HL-60 (cell line): ENCODE measurements around the gene CLEC11A.

Source experiments
- DNase-seq, 2 experiments: peaks; one replicate each; pipeline ENCODE4 v3.0.0-alpha.2; 2010 to 2020; ENCODE audit warnings: low read depth in 1 of 2, low spot score in 1 of 2
- H3K27ac ChIP-seq: fragments of 250-450 bp; sonication (Bioruptor Pico); replicated peaks from 2 replicates; pipeline ENCODE4 v1.5.1; 2020; ENCODE audit warnings: mild to moderate bottlenecking, moderate library complexity
- H3K27me3 ChIP-seq: fragments of 250-450 bp; sonication (Bioruptor Pico); 2 replicates; pipeline ENCODE4 v1.5.1; 2021; ENCODE audit warnings: mild to moderate bottlenecking, moderate library complexity; ENCODE audit not compliant: insufficient read depth, poor library complexity, severe bottlenecking
- H3K4me3 ChIP-seq: replicated peaks from 2 replicates; pipeline ENCODE4 v1.5.1; 2011; ENCODE audit warnings: mild to moderate bottlenecking, control low read depth, low read length; ENCODE audit not compliant: insufficient read depth
- GABPA ChIP-seq: IDR thresholded peaks from 2 replicates; pipeline ENCODE4 v1.6.1; 2012; ENCODE audit warnings: low read depth
- POLR2AphosphoS5 ChIP-seq: IDR thresholded peaks from 2 replicates; pipeline ENCODE4 v1.6.1; 2012; ENCODE audit warnings: low read depth
- SPI1 ChIP-seq: IDR thresholded peaks from 2 replicates; pipeline ENCODE4 v1.6.1; 2012; ENCODE audit warnings: low read depth, mild to moderate bottlenecking, borderline replicate concordance
- TF ChIP-seq, protein P1 (sequence below): IDR thresholded peaks from 2 replicates; pipeline ENCODE4 v1.6.1; 2012; ENCODE audit warnings: low read depth; ENCODE audit not compliant: insufficient replicate concordance
- TF ChIP-seq, protein P2 (sequence below): IDR thresholded peaks from one replicate; pipeline ENCODE4 v1.5.1; 2011; ENCODE audit warnings: low read length, control low read depth, inconsistent platforms; ENCODE audit not compliant: insufficient read depth

Gene CLEC11A

GRCh38 chr19:50710094-50710493 lies 13.1 kb upstream of the CLEC11A start:
- no peak overlapping the region for H3K4me3 ChIP-seq
- no peak for DNase-seq
- TF ChIP-seq POLR2AphosphoS5 (no peak), GABPA (no peak), SPI1 (no peak)
- TF ChIP-seq, protein P1, sequence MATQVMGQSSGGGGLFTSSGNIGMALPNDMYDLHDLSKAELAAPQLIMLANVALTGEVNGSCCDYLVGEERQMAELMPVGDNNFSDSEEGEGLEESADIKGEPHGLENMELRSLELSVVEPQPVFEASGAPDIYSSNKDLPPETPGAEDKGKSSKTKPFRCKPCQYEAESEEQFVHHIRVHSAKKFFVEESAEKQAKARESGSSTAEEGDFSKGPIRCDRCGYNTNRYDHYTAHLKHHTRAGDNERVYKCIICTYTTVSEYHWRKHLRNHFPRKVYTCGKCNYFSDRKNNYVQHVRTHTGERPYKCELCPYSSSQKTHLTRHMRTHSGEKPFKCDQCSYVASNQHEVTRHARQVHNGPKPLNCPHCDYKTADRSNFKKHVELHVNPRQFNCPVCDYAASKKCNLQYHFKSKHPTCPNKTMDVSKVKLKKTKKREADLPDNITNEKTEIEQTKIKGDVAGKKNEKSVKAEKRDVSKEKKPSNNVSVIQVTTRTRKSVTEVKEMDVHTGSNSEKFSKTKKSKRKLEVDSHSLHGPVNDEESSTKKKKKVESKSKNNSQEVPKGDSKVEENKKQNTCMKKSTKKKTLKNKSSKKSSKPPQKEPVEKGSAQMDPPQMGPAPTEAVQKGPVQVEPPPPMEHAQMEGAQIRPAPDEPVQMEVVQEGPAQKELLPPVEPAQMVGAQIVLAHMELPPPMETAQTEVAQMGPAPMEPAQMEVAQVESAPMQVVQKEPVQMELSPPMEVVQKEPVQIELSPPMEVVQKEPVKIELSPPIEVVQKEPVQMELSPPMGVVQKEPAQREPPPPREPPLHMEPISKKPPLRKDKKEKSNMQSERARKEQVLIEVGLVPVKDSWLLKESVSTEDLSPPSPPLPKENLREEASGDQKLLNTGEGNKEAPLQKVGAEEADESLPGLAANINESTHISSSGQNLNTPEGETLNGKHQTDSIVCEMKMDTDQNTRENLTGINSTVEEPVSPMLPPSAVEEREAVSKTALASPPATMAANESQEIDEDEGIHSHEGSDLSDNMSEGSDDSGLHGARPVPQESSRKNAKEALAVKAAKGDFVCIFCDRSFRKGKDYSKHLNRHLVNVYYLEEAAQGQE = no peak
- TF ChIP-seq, protein P2, sequence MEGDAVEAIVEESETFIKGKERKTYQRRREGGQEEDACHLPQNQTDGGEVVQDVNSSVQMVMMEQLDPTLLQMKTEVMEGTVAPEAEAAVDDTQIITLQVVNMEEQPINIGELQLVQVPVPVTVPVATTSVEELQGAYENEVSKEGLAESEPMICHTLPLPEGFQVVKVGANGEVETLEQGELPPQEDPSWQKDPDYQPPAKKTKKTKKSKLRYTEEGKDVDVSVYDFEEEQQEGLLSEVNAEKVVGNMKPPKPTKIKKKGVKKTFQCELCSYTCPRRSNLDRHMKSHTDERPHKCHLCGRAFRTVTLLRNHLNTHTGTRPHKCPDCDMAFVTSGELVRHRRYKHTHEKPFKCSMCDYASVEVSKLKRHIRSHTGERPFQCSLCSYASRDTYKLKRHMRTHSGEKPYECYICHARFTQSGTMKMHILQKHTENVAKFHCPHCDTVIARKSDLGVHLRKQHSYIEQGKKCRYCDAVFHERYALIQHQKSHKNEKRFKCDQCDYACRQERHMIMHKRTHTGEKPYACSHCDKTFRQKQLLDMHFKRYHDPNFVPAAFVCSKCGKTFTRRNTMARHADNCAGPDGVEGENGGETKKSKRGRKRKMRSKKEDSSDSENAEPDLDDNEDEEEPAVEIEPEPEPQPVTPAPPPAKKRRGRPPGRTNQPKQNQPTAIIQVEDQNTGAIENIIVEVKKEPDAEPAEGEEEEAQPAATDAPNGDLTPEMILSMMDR = no peak
- no peak overlapping the region for H3K27ac ChIP-seq
- H3K27me3 ChIP-seq = no peaks in the 10 kb centered on the region

DNA sequence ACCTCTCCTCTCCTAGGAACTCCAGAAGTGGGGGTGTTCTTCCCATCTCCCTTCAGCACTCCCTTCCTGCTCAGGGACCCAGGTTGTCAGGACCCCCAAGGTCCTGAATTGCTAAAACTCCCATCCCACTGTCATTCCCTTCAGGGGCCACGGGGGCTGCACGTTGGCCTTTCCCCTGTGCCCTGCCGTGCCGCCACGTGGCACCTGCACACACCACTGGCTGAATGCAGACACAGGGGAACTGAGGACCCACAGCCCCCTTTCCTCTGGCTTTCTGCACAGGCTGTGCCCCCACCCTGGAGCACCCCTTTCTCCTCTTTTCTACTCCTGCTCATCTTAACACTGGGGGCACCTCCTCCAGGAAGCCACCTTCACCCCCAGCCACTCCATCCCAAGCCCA lies 12.6 kb upstream of the CLEC11A start:
- DNase-seq = no peak
- H3K27ac ChIP-seq = no peak overlapping the region
- H3K4me3 ChIP-seq = no peak overlapping the region
- no peaks in the 10 kb centered on the region for H3K27me3 ChIP-seq
- TF ChIP-seq SPI1 (no peak), POLR2AphosphoS5 (no peak), GABPA (no peak)
- TF ChIP-seq, protein P2 = no peak
- TF ChIP-seq, protein P1 = no peak

- H3K27me3 ChIP-seq = no peaks in the 10 kb centered on the region
- DNase-seq = no peak
- TF ChIP-seq GABPA (no peak), SPI1 (no peak), POLR2AphosphoS5 (no peak)
- TF ChIP-seq, protein P2 = no peak
- TF ChIP-seq, protein P1 = no peak
- H3K27ac ChIP-seq = no peak overlapping the region
- no peak overlapping the region for H3K4me3 ChIP-seq
Observed at GRCh38 chr19:50711196-50711595, 12.0 kb upstream of the CLEC11A start.
